ENCODE data around the gene ERCC5.

The ERCC5 gene

DNA sequence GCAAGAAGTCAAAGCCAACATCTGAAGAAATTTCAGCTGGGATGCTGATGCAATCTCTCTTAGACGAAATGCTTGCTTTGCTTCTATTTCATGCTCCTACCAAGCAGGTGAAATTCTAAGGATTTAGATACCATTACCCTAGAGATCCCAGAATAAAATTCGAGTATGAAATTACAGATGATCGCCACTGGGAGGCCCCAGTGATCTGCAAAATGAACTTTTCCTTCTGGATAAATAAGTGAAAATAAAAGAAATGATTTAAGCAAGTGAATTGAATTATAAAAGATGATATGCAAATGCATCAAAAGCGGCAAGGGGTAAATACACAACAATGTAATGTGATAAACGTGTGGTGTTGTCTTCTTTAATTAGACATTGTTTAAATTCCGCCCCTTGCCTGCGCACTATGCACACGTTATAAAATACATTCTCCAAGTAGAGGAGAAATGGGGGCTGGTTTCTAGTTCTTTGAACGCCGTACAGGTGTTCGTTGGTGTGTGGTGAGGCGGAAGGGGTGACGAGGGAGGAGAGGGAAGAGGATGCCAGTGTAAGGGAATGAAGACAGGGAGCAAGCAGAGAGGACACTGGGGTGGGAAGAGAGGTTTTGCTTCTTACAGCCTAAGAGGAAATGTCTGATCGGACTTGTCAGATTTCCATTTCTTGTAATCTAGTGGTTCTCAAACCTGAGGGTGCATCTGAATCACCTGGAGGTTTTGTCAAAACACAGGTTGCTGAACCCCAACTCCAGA, 58.0 kb downstream of the ERCC5 start:
- TF ChIP-seq, protein P1, sequence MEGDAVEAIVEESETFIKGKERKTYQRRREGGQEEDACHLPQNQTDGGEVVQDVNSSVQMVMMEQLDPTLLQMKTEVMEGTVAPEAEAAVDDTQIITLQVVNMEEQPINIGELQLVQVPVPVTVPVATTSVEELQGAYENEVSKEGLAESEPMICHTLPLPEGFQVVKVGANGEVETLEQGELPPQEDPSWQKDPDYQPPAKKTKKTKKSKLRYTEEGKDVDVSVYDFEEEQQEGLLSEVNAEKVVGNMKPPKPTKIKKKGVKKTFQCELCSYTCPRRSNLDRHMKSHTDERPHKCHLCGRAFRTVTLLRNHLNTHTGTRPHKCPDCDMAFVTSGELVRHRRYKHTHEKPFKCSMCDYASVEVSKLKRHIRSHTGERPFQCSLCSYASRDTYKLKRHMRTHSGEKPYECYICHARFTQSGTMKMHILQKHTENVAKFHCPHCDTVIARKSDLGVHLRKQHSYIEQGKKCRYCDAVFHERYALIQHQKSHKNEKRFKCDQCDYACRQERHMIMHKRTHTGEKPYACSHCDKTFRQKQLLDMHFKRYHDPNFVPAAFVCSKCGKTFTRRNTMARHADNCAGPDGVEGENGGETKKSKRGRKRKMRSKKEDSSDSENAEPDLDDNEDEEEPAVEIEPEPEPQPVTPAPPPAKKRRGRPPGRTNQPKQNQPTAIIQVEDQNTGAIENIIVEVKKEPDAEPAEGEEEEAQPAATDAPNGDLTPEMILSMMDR (IDR thresholded peaks at IDR 0.05; ENCODE audit: extremely low read depth, missing control alignments): no peak
- no peak for DNase-seq (ENCODE audit: low spot score)

DNA sequence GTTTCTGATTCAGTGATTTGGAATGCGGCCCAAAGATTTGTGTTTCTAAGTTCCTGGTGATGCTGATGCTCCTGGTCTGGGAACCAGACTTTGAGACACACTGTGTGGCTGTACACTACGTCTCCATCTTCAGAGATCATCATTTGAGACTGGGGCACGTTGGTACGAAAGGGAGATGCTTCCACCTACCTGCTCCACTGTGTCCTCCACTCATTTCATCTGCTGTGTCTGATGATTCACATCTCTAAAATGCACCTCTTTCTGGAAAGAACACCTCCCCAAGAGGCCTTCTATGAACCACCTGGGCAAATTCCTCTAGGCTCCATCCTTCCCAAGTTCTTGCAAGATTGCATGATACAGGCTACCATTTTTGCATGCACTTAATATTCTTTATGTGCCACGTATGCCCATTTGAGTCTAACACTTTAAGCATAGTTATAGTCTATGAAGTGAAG, 58.6 kb downstream of the ERCC5 start:
- no peak for DNase-seq (ENCODE audit: low spot score)
- TF ChIP-seq, protein P1 (IDR thresholded peaks at IDR 0.05; ENCODE audit: extremely low read depth, missing control alignments): no peak

DNA sequence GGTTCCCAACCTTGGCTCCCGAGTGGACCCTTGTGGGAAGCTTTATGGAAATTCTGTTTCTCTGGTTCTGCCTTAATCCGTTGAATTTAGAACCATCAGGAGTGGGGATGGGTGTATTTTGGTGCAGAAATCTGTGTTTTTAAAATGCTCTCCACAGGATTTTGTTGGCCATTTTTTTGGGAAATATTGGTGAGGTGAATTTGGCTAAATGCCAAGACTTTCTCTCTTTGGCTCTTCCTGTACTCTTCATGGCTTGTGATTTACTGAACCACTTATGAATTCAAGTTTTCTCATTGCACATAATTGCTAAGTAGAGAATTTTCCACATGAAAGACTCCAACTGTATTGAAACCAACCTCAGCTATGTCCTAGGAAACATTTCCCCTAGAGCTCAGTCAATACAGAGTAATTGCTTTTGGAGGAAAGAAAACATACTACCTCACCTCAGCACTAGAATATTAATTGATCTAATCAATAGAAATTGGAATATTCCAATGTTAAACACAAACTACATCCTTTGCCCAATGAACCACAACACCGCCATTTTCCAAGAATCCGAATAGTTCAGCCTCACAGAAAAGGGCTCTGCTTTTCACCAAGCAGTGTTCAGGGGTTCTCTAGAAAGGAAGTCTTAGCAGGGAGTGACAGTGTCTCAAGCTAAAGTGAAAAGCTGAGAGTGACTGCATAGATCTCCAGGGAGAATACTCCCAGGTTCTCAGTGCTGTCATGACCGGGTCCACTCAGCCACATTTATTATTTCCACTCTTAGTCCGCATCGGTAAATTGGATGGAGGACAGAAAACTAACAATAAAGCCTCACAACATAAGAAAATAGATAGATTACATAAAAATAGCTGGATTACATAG, 60.3 kb downstream of the ERCC5 start:
- no peak for DNase-seq (ENCODE audit: low spot score)
- TF ChIP-seq, protein P1 (IDR thresholded peaks at IDR 0.05; ENCODE audit: extremely low read depth, missing control alignments): no peak

DNA sequence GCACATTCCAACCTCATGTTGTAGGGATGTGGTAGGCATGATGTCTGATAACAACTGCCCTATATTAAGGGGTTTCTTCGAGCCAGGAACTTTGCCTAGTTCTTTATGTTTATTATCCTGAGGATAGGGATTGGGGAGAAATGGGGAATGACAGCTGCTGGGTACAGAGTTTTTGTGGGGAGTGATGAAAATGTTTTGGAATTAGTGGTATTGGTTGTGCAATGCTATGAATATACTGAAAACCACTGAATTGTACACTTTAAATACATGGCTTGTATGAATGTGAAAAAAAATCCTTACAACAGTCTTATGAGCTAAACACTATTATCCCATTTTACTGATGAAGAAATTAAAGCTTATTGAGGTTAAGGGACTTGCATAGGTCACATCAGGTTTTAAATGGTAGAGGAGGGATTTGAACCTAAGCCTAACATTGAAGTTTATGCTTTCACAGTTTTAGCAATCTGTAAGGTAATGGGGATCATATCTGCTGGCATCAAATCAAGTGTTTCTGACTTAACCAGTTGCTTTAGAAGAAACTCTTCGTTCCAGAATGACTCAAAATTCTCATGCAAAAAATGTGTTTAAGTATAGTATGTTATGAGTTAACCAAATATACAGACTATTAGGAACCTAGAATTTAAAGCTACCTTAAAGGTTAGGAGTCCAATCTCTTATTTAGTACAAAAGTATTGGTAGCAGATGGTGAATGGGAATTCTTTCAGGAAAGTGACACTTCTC, 61.4 kb downstream of the ERCC5 start:
- TF ChIP-seq, protein P1 (IDR thresholded peaks at IDR 0.05; ENCODE audit: extremely low read depth, missing control alignments): no peak
- no peak for DNase-seq (ENCODE audit: low spot score)

DNA sequence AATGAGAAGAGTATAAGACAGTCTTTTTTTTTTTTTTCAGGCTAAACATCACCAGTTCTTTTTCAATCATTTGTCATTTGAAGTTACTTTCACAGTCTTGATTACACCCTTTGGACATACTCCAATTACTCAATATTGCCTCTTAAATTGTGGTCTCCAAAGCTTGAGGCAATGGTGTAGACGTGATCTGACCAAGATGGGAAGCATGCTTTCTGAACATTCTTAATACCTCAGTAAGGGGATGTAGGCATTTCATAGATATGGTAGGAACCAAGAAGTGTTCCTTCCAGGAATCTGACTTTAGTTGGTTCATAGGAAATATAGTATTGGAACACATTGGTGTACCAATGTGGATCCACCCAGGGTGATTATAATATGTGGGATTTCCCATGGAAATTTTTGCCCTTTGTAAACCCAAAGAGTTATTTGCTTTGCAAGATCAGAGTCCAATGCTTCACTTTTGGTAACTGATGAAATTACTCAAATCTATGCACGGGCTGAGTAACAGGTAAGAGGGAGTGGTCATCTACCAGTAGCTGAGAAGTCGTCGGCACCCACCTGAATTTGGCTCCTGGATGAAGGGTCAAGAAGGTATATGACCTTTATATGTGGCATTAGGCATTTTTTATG, 62.2 kb downstream of the ERCC5 start:
- no peak for DNase-seq (ENCODE audit: low spot score)
- TF ChIP-seq, protein P1 (IDR thresholded peaks at IDR 0.05; ENCODE audit: extremely low read depth, missing control alignments): no peak

DNA sequence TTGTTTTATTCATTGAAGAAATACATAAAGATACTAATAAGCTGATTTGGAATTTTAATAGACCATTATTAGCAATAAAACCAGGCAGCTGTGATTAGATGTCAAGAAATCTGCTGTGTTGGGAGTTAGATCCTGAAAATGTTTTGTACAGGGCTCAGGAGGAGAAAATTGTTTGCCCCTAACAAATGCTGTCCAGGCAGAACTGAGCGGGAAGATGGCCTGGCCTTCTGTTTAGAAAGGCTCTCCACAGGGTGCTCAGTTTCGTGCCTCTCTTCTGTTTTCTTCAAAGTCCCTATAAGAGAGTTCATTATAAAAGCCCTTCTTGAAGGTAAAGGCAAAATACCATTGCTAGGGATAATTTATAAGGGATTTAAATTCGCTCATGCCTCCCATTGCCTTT, 64.1 kb downstream of the ERCC5 start:
- TF ChIP-seq, protein P1 (IDR thresholded peaks at IDR 0.05; ENCODE audit: extremely low read depth, missing control alignments): no peak
- no peak for DNase-seq (ENCODE audit: low spot score)
